ENCODE measurements around the gene EVI5. TPM values are rescaled to one million over a fixed set of nuclear protein-coding genes. Genes with fewer than 3 reads are reported as not detected.
"Not testable (repeated sequence)": the region's sequence is repeated elsewhere in the genome, so short reads cannot be mapped to it uniquely, and the experiment has no call there.

Gene EVI5
- total RNA-seq, 1 experiment from 2014 or later = 31.2 TPM

DNA sequence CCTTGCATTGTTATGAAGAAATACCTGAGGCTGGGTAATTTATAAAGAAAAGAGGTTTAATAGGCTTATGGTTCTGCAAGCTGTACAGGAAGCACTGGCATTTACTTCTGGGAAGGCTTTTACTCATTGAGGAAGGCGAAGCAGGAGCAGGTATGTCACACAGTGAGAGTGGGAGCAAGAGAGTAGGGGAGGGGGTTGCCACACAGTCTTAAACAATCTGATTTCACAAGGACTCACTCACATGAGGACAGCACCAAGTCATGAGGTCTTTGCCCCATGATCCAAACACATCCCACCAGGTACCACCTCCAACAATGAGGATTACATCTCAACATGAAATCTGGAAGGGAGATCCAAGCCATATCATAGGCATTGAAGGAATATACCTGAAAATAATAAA lies 127.2 kb downstream of the EVI5 start:
- Mint-ChIP-seq H3K9me3 (ENCODE audit: unreplicated experiment) (peaks cover 32% of the 10 kb centered on the region), H3K4me1 (ENCODE audit: low read depth, unreplicated experiment) (no peaks in the 10 kb centered on the region), H3K27me3 (ENCODE audit: insufficient read depth, unreplicated experiment) (no peaks in the 10 kb centered on the region), H3K4me3 (ENCODE audit: unreplicated experiment) (no peak overlapping the region), H3K27ac (ENCODE audit: unreplicated experiment) (no peak overlapping the region), H3K36me3 (ENCODE audit: insufficient read depth, unreplicated experiment) (peaks cover 41% of the 10 kb centered on the region)
- peaks cover 1% of the 10 kb centered on the region; the same call in 1 of the 2 replicates for H3K36me3 ChIP-seq (ENCODE audit: control insufficient read depth, insufficient read depth, low read length)
- DNase-seq = no peak
- intact Hi-C loops (cut with micrococcal nuclease; ENCODE audit: unreplicated experiment) = no loop called here
- no peaks in the 10 kb centered on the region for H3K9me3 ChIP-seq
- TF ChIP-seq, protein P1, sequence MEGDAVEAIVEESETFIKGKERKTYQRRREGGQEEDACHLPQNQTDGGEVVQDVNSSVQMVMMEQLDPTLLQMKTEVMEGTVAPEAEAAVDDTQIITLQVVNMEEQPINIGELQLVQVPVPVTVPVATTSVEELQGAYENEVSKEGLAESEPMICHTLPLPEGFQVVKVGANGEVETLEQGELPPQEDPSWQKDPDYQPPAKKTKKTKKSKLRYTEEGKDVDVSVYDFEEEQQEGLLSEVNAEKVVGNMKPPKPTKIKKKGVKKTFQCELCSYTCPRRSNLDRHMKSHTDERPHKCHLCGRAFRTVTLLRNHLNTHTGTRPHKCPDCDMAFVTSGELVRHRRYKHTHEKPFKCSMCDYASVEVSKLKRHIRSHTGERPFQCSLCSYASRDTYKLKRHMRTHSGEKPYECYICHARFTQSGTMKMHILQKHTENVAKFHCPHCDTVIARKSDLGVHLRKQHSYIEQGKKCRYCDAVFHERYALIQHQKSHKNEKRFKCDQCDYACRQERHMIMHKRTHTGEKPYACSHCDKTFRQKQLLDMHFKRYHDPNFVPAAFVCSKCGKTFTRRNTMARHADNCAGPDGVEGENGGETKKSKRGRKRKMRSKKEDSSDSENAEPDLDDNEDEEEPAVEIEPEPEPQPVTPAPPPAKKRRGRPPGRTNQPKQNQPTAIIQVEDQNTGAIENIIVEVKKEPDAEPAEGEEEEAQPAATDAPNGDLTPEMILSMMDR (IDR thresholded peaks at IDR 0.05; ENCODE audit: insufficient read depth in 1 of 2, low read depth in 1 of 2, low read length in 1 of 2, severe bottlenecking in 1 of 2, unreplicated experiment in 1 of 2) = no peak
- no peak overlapping the region for H3K4me3 ChIP-seq (ENCODE audit: low read depth, low read length)
- no peaks in the 10 kb centered on the region for H3K4me1 ChIP-seq
- CTCF ChIA-PET = no interaction called here
- POLR2A ChIA-PET = no interaction called here
- no TSS peak for BruUV-seq (replicated peaks)
- no peaks in the 10 kb centered on the region for H3K27me3 ChIP-seq (replicated peaks; ENCODE audit: control insufficient read depth, insufficient read depth, low read length)

DNA sequence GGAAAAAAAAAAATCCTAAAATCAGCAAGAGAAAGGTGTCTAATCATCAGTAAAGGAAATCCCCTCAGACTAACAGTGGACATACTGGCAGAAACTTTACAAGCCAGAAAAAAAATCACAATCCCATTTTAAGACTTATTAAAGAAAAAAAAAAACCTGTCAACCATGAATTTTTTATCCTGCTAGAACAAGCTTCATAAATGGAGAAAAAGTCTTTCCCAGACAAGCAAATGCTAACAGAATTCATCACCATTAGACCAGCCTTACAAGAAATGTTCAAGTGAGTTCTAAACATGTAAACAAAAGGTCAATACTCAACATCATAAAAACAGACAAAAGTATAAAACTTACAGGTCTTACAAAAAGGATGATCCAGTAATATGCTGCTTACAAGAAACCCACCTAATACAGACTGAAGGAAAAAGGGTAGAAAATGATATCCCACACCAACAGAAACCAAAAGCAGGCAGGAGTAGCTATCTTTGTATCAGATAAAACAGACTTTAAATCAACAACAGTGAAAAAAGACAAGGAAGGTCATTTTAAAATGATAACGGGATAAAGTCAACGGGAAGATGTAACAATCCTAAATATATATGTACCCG lies 129.6 kb downstream of the EVI5 start:
- Histone ChIP-seq H3K27me3 (replicated peaks; ENCODE audit: control insufficient read depth, insufficient read depth, low read length) (no peaks in the 10 kb centered on the region), H3K4me3 (ENCODE audit: low read depth, low read length) (no peak overlapping the region), H3K4me1 (no peaks in the 10 kb centered on the region), H3K9me3 (no peaks in the 10 kb centered on the region), H3K36me3 (ENCODE audit: control insufficient read depth, insufficient read depth, low read length) (peaks cover 1% of the 10 kb centered on the region; the same call in 1 of the 2 replicates)
- DNase-seq = no peak
- Mint-ChIP-seq H3K4me3 (ENCODE audit: unreplicated experiment) (no peak overlapping the region), H3K27ac (ENCODE audit: unreplicated experiment) (no peak overlapping the region), H3K9me3 (ENCODE audit: unreplicated experiment) (peaks cover 28% of the 10 kb centered on the region), H3K36me3 (ENCODE audit: insufficient read depth, unreplicated experiment) (peaks cover 51% of the 10 kb centered on the region), H3K4me1 (ENCODE audit: low read depth, unreplicated experiment) (no peaks in the 10 kb centered on the region), H3K27me3 (ENCODE audit: insufficient read depth, unreplicated experiment) (no peaks in the 10 kb centered on the region)
- TF ChIP-seq, protein P1 (IDR thresholded peaks at IDR 0.05; ENCODE audit: insufficient read depth in 1 of 2, low read depth in 1 of 2, low read length in 1 of 2, severe bottlenecking in 1 of 2, unreplicated experiment in 1 of 2) = no peak
- ChIA-PET CTCF (no interaction called here), POLR2A (no interaction called here)
- intact Hi-C loops (cut with micrococcal nuclease; ENCODE audit: unreplicated experiment) = no loop called here
- no TSS peak for BruUV-seq (replicated peaks)

DNA sequence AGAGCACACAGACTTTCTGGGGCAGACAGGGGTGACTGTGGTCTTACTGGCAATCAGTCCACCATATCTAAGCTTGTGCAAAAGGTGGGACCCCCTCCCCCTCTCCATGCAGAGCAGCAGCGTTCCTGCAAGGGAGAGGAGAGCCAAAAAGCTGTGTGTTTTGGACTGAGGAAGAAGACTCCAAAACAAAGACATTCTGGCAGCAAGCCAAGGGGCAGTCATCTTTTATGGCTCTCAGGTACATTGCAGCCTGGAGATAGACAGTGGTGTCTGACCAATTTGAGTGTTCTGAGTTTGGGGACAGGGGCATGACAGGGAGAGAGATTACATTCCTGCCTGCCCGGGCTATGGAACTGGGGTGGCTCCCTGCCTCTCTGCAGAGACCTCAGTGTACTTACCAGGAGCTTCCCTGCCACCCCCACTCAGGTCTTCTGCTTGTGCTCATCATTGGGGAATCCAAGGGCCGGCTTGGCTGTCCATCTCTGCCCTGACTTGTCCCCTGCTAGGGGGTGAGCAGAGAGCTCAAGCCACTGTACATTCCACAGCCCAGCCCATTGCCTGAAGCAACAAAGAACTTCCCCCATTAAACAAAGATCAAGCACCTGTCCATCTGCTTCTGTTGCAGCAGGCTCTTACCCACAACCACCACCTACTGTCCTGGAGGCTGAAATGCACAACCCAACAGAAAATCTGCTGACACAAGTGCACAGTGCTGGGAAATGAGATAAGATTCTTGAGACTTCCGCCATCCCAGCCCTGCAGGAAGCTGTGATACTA lies 131.1 kb downstream of the EVI5 start:
- TF ChIP-seq, protein P1 (IDR thresholded peaks at IDR 0.05; ENCODE audit: insufficient read depth in 1 of 2, low read depth in 1 of 2, low read length in 1 of 2, severe bottlenecking in 1 of 2, unreplicated experiment in 1 of 2) = no peak
- H3K36me3 Mint-ChIP-seq (ENCODE audit: insufficient read depth, unreplicated experiment) = peaks cover 42% of the 10 kb centered on the region
- DNase-seq = peak; percentile 2 to 34
- no peaks in the 10 kb centered on the region for H3K27me3 Mint-ChIP-seq (ENCODE audit: insufficient read depth, unreplicated experiment)
- Histone ChIP-seq H3K36me3 (ENCODE audit: control insufficient read depth, insufficient read depth, low read length) (peaks cover 1% of the 10 kb centered on the region; the same call in 1 of the 2 replicates), H3K4me3 (ENCODE audit: low read depth, low read length) (no peak overlapping the region), H3K4me1 (no peaks in the 10 kb centered on the region), H3K9me3 (no peaks in the 10 kb centered on the region), H3K27me3 (replicated peaks; ENCODE audit: control insufficient read depth, insufficient read depth, low read length) (no peaks in the 10 kb centered on the region)
- BruUV-seq (replicated peaks) = no TSS peak
- H3K27ac Mint-ChIP-seq (ENCODE audit: unreplicated experiment) = no peak overlapping the region
- POLR2A ChIA-PET = no interaction called here
- H3K4me3 Mint-ChIP-seq (ENCODE audit: unreplicated experiment) = no peak overlapping the region
- CTCF ChIA-PET = no interaction called here
- intact Hi-C loops (cut with micrococcal nuclease; ENCODE audit: unreplicated experiment) = no loop called here
- peaks cover 22% of the 10 kb centered on the region for H3K9me3 Mint-ChIP-seq (ENCODE audit: unreplicated experiment)
- no peaks in the 10 kb centered on the region for H3K4me1 Mint-ChIP-seq (ENCODE audit: low read depth, unreplicated experiment)

DNA sequence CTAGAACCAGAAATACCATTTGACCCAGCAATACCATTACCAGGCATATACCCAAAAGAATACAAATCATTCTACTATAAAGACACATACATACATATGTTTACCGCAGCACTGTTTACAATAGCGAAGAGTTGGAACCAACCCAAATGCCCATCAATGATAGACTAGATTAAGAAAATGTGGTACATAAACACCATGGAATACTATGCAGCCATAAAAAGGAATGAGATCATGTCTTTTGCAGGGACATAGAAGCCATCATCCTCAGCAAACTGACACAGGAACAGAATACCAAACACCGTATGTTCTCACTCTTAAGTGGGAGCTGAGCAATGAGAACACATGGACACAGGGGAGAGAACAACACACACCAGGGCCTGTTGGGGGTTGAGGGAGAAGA lies 144.2 kb downstream of the EVI5 start:
- H3K36me3 ChIP-seq (ENCODE audit: control insufficient read depth, insufficient read depth, low read length); POLR2A ChIA-PET; H3K4me3 ChIP-seq (ENCODE audit: low read depth, low read length); intact Hi-C loops (cut with micrococcal nuclease; ENCODE audit: unreplicated experiment); H3K4me3 Mint-ChIP-seq (ENCODE audit: unreplicated experiment); H3K9me3 Mint-ChIP-seq (ENCODE audit: unreplicated experiment); H3K4me1 Mint-ChIP-seq (ENCODE audit: low read depth, unreplicated experiment); CTCF ChIA-PET; DNase-seq; H3K27ac Mint-ChIP-seq (ENCODE audit: unreplicated experiment); H3K9me3 ChIP-seq; H3K4me1 ChIP-seq; H3K27me3 ChIP-seq (replicated peaks; ENCODE audit: control insufficient read depth, insufficient read depth, low read length); H3K27me3 Mint-ChIP-seq (ENCODE audit: insufficient read depth, unreplicated experiment); BruUV-seq (replicated peaks): not testable (repeated sequence)
- peaks cover 19% of the 10 kb centered on the region for H3K36me3 Mint-ChIP-seq (ENCODE audit: insufficient read depth, unreplicated experiment)

All from Caco-2 (cell line).